Measurements from ENCODE around the gene DOCK2.

- no peak for TF ChIP-seq CTCF (conservative IDR thresholded peaks at IDR 0.05; ENCODE audit: low read depth, low read length)
- no peak for TF ChIP-seq EZH2 (IDR thresholded peaks at IDR 0.05; ENCODE audit: borderline replicate concordance, low read depth, low read length, poor library complexity, severe bottlenecking)
Measured at GRCh38 chr5:170112876-170113521, 475.9 kb downstream of the DOCK2 start.

All from A673 (cell line).